Measurements from ENCODE around the gene HPS6.
A peak's percentile ranks its signal among the peaks of the same experiment; 100 is the strongest.

HPS6 gene

GRCh38 chr10:102069071-102069470 is 3.9 kb downstream of the HPS6 start:
- no peak for FAIRE-seq

DNA sequence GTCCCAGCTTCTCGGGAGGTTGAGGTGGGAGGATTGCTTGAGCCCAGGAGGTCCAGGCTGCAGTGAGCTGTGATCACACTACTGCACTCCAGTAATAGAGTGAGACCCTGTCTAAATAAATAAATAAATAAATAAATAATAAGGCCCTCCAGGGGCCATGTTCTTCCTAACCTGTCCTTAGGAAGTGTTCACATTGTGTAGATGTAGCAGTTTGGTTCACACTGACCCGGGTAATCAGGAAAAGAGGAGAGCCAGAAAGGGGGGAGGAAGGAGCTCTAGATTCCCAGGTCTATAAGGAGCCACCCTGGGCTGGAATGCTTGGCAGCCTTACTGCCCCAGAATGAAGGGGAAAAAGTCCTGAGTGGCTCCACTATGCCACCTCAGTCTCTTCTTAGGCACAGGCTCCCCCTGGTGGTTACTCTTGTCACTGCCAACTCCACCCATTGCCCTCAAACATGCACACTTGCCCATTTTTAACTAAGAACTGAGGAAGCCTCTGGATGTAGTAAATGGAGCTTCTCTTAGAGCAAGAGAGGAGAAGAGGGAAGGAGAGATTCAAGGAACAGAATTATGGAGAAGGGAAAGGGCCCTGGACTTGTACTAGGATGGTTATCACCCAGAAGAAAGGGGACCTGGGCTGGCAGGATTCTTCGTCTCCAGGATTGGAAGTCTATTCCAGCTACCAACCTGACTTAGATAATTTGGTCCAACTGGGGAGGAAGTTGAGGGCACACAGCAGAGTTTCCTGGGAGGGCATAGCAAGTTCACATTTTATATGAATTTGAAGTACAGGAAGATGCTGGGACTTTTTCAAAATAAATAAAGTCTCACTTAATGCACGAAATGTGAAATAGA is 7.8 kb downstream of the HPS6 start:
- peak; percentile 91 for FAIRE-seq

DNA sequence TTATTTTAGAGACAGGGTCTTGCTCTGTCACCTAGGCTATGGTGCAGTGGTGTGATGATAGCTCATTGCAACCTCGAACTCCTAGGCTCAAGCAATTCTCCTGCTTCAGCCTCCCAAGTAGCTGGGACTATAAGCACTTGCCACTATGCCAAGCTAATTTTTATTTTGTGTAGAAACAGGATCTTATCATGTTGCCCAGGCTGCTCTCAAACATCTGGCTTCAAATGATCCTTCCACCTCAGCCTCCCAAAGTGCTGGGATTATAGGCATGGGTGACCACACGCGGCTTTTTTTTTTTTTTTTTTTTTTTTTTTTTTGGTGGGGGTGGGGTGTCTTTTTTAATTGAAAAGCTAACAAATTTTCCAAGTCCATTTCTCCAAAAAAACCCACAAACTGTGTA is 18.4 kb downstream of the HPS6 start:
- no peak for FAIRE-seq

GRCh38 chr10:102085336-102085735 is 20.2 kb downstream of the HPS6 start:
- no peak for FAIRE-seq

- FAIRE-seq: no peak
These were observed 21.0 kb downstream of the HPS6 start for GRCh38 chr10:102086196-102086595.

- no peak for FAIRE-seq
These were observed 25.6 kb downstream of the HPS6 start for GRCh38 chr10:102090772-102091171.

DNA sequence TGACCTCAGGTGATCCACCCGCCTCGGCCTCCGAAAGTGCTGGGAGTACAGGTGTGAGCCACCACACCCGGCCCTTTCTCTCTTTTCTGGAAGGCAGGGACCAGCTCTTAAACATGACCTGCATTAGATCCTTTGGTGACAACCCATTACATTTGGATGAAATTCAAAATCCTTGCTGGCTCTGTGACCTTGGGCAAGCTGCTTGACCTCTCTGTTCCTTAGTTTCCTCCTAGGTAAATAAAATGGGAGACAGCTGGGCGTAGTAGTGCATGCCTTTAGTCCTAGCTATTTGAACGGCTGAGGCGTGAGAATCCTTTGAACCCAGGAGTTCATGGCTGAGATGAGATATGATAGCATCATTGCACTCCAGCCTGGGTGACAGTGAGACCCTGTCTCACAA is 31.3 kb downstream of the HPS6 start:
- FAIRE-seq: no peak

GRCh38 chr10:102101152-102101551 is 36.0 kb downstream of the HPS6 start:
- FAIRE-seq: peak; percentile 63

DNA sequence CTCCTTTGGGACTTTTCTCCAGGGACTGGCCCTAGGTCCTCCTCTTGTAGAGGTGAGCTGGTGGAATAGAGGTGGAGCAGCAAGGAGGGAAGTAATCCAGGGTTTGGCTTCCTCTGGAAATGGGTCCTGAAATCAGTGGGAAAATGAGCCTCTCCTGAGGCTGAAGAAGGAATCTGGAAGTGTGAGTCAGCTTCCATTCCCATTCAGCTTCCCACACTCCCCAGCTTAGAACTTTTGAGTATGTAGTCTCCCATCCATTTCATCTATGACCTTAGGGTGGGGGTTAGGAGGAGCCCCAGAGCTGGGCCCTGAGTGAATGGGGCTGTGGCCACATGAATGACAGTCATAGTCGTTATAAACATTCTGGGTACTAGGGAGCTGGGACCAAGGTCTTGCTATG is 37.3 kb downstream of the HPS6 start:
- no peak for FAIRE-seq

GRCh38 chr10:102106998-102107397 is 41.8 kb downstream of the HPS6 start:
- FAIRE-seq: no peak

DNA sequence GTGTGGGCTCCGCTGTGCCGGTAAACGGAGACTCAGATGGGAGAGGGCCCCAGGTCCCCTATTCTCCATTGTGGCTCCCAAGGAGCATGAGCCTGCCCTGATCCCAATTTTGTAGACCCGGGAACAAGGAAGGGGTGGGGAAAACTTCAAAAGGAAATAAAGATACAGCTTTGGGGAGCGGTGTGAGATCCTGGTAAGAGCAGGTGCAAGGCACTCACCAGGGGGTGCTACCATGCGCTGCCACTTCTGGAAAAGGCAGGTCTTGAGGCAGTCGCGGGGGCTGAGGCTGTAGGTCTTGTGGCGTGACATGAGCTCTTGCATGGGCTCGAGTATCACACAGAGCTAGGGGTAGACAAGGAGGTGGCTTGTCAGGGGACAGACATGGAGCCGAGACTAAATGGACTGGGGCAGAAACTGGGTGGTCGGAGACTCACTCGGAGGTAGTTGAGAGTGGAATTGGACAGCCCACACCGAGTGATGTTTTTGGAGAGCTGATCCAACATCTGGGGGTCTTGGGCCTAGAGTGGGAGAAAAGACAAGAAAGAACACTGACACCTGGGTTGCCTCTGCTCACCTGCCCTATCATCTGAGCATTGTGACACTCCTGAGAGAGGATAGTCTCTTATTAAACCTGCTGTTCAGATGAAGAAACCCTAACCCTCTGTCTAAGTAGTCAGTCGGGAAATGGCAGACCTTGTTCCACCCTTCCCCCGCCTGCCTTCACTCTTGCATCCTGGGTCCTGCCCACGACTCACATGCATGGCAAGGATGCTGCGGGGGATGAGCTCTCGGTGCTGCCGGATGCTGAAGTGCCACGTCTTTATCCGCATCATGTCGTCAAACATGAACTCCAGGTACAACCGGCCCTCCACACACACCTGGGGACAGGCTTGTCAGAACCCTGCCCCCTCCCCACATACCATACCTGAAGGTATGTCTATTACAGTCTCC is 44.3 kb downstream of the HPS6 start:
- FAIRE-seq: no peak

DNA sequence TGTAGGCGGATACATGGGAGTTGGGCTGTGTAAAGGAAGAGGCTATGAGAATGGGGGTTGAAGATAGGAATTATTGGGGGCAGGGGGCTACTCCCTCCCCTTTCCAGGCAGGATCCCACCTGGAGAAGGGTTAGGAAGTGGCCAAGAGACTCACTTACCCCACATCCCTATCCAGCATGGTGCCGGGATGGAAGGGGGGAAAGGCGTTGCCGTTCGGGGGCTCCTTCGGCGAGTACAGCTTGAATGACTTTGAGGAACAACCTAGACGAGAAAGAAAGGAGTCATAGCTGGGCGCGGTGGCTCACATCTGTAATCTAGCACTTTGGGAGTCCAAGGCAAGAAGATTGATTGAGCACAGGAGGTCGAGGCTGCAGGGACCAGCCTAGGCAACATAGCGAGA is 46.1 kb downstream of the HPS6 start:
- no peak for FAIRE-seq

GRCh38 chr10:102112210-102112817 is 47.2 kb downstream of the HPS6 start:
- no peak for FAIRE-seq

GRCh38 chr10:102113261-102113955 is 48.3 kb downstream of the HPS6 start:
- no peak for FAIRE-seq

DNA sequence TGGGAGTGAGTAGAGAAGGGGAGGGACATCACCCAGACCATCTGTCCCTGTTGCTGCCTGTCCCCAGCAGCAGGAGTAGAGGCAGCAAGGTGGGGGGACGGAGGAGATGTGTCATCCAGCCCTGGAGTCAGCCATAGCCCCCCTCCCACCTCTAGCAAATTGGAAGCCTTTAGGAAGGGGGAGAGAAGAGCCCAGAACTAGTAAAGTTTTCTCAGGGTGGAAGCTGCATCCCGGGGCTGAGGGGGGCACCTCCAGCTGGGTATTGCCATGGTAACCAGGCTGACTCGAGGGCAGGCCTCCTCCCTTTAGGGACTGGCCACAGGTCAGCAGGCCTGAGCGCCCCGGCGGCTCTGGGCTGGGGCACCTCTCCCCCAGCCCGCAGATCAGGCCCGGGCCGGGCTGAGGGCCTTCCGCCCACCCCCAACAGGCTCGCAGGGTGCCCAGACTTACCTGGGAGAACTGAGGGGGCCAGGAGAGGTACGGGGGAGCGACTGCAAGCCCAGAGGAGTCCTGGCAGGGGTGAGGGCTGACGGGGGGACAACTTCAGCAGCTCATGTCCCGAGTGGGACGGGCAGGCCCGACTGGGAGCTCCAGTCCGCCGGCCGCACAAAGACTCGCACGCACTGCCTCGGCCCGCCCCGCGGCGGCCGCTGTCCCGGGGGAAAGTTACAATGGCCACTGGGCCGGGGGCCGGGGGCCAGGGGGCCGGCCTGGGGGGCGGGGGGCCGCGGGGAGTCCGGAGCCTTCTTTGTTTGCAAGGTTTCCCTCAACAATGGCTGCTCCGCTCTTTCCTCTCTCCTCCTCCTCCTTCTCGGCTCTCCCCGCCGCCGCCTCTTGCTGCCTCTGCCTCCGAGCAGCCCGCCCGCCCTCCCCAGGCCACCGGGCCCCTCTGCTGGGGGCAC is 49.1 kb downstream of the HPS6 start:
- FAIRE-seq: no peak

DNA sequence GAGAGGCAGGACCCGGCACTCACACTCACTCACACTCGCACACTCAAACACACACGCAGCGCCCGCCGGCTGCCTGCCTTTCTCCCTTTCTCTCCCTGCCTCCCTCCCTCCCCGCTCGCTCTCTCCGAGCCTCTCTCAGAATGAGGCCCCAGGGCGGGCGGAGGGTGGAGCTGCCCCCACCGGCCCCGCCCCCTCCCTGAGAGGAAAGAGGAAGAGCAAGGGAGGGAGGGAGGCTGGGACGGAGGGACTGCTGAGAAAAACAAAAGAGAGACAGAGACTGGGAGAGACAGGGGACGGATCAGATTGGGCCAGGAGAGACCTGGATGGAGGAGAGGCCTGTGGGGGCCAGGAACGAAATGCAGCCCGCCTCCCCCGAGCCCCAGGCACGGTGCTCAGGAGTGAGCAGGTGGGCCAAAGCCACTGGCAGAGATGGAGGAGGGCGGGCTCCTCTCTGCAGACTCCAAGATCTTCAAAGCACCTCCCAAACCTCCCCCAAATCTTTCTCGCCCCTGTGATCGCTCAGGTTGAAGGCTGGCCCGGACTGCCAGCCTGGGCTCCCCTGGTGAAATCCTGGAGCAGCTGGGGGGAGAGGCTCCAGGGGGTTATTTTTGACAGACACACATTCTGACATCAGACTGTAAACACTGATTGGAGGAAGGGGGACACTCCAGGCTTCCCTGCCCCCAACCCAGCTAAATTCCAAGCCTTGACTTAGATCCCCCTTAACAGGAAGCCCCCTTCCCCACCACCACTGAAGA is 49.9 kb downstream of the HPS6 start:
- FAIRE-seq: peak; percentile 80

DNA sequence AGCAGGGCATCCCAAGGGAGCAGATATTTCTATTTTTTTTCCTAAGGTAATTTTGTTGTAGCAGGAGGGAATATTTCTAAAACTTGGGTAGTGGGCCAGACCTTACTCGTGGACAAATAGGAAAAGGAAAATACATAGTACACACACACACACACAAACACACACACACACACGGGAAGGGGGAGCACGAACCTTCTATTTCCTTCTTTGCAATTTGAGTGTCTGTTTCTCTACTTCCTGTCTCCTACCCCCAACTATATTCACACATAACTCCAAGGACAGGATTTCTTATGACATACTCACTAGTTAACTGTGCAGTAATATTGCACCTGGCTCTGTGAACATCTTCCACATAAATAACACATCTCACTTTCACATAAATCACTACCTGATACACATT is 50.6 kb downstream of the HPS6 start:
- no peak for FAIRE-seq

GRCh38 chr10:102116656-102117055 is 51.5 kb downstream of the HPS6 start:
- no peak for FAIRE-seq
